GM13977 (cell line): ENCODE measurements around the gene FOXK1.

Source experiments
- DNase-seq: peaks from one replicate; pipeline ENCODE4 v3.0.0; 2012; ENCODE audit warnings: low spot score
- in situ Hi-C: fragments of 300-500 bp; cut with MboI; formaldehyde crosslinking; loops from one replicate; pipeline ENCODE4 v1.12.0; 2022; ENCODE audit warnings: low sequenced_read_pairs, low pct_unique_long_range_greater_than_20kb, mixed read lengths, inconsistent platforms; ENCODE audit not compliant: unreplicated experiment
- TF ChIP-seq, protein P1 (sequence below): IDR thresholded peaks from 2 replicates; pipeline ENCODE4 v1.5.1; 2012; ENCODE audit warnings: mild to moderate bottlenecking, control low read depth; ENCODE audit not compliant: insufficient read depth; ENCODE audit errors: extremely low read depth, missing control alignments

Gene FOXK1

DNA sequence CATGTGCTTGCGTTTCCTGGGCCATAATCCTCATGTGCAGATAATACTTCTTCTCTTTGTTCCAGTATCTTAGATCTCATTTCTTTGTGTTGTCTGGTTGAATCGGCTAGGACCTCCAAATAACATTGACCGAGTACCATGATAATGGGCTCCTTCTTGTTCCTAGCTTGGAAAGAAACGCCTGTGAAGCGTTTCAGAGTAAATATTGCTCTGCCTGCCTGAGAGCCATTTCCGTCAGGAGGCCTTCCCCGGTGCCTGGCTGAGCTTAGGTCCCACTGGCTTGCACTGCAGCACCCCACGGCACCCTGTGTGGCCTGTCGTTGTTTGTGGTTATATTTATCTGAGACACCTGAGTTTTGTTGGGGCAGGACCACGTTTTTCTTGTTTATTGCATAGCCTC is 17.7 kb downstream of the FOXK1 start:
- in situ Hi-C loops: no loop called here
- TF ChIP-seq, protein P1, sequence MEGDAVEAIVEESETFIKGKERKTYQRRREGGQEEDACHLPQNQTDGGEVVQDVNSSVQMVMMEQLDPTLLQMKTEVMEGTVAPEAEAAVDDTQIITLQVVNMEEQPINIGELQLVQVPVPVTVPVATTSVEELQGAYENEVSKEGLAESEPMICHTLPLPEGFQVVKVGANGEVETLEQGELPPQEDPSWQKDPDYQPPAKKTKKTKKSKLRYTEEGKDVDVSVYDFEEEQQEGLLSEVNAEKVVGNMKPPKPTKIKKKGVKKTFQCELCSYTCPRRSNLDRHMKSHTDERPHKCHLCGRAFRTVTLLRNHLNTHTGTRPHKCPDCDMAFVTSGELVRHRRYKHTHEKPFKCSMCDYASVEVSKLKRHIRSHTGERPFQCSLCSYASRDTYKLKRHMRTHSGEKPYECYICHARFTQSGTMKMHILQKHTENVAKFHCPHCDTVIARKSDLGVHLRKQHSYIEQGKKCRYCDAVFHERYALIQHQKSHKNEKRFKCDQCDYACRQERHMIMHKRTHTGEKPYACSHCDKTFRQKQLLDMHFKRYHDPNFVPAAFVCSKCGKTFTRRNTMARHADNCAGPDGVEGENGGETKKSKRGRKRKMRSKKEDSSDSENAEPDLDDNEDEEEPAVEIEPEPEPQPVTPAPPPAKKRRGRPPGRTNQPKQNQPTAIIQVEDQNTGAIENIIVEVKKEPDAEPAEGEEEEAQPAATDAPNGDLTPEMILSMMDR: no peak

DNA sequence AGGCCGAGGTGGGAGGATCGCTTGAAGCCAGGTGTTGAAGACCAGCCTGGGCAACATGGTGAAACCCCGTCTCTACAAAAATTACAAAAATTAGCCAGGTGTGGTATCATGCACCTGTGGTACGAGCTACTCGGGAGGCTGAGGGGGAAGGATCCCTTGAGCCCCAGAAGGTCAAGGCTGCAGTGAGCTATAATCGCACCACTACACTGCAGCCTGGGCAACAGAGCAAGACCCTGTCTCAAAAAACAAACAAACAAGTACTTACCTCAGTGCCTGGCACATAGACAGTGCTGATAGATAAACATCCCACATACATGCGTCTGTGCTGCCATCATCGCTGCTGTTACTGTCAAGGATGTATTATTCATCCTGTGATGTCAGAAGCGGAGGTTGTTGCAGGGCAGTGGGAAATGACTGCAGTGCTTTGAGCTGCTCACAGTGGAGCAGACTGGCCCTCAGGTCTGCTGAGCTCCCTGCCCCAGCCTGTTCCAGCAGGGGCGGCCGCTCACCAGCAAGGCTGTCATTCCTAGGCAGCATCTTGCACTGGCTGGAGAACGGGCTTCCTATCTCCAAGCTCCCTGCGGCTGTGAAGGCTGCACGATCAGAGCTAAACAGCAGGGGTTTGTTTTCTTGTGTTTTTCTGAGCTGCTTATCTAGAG is 18.6 kb downstream of the FOXK1 start:
- no peak for DNase-seq
- TF ChIP-seq, protein P1: no peak
- in situ Hi-C loops: no loop called here

More for the DNA sequence above, 17.7 kb downstream of the FOXK1 start:
- no peak for DNase-seq

GRCh38 chr7:4702961-4703512 is 20.9 kb downstream of the FOXK1 start:
- TF ChIP-seq, protein P1: no peak
- DNase-seq: no peak
- in situ Hi-C loops: no loop called here

- in situ Hi-C loops: no loop called here
- TF ChIP-seq, protein P1: no peak
Observed at GRCh38 chr7:4703532-4703931, 21.4 kb downstream of the FOXK1 start.

GRCh38 chr7:4706384-4707216 is 24.5 kb downstream of the FOXK1 start:
- TF ChIP-seq, protein P1: no peak
- in situ Hi-C loops: no loop called here
- no peak for DNase-seq

More at GRCh38 chr7:4703532-4703931, 21.4 kb downstream of the FOXK1 start:
- DNase-seq: no peak

DNA sequence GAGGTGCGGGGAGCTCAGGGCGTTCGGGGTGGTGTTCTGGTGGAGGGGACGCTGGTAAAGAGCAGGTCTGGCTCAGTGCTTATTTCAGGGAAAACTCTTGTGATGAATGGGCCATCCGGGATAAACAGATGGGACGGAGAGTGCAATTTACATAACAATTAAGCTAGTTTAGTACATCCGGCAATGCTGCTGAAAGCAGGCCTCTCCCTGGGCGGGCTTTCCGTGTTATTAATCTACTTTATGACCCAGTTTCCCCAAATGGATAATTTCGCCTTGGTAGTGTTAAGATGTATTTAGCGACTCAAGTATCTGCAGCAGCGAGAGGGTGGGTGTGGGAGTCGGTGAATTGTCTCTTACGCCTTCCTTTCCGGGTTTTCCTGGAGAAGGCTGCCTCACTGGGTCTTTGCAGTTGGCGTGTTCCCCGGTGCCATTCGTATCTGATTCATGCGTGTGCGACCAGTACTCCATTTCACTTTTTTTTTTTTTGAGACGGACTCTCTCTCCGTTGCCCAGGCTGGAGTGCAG is 25.2 kb downstream of the FOXK1 start:
- DNase-seq: no peak
- in situ Hi-C loops: no loop called here
- TF ChIP-seq, protein P1: no peak
